ENCODE data around the gene UTP14C. TPM values are rescaled to one million over a fixed set of nuclear protein-coding genes. Genes with fewer than 3 reads are reported as not detected.

The UTP14C gene
- total RNA-seq, 1 donor from 2014 or later: 11.7 TPM

DNA sequence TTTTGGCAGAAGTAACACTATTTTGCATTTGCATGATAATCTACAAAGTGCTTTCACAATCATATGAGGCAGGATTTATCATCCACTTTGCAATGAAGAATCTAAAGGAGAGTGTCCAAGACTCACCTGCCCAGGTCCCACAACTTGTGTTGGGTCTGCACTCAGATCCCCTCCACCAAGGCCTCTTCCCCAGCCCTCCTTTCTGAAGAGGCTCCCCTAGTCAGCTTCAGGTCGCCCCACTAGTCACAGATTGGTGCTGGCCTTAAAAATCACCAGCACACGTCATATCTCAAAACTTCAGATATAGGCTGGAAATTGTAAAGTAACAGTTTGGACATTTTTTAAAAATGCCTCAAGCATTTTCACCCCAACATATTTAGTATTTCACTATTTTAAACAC lies 30.8 kb upstream of the UTP14C start:
- no peak overlapping the region for H3K27ac Mint-ChIP-seq
- POLR2A ChIA-PET: no interaction called here
- intact Hi-C loops (cut with micrococcal nuclease): no loop called here

DNA sequence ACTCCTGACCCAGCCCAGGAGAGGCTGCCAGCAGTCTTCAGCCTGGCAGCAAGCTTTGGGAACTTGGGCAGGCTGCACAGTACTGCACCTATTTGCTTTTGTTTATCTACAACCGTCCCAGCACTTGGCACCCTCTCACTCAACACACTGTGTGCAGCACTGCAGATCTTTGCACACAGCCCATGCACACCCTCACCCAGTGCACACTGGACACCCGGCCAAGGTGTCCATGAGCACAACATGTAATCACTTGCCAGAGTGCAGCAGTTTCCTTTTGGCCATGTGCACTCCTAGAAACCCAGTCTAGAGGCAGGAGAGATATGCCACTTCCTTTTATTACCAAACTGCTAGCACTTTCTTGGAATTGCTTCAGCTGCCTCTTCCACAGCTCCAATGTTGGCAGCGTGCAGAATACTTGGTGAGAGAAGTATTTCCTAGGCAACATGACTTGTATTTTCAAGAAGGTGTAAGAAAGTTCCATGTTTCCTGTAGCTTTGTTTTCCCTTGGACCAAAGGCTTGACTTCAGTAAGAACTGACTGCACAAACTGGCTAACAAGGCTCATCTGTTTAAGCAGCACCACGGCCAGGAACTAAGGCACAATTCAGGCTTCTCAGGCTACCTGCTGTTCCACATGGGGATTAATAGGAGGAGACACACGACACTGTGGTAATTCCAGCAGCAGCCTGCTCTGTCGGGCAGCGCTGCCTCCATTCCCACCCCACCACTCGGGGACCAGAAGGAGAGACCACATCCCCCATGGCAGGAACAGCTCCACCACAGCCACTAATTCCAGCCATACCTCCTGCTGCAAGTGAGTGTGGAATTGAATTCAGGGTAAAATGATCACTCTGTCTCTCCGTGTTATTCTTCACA lies 28.6 kb upstream of the UTP14C start:
- CTCF ChIA-PET: no interaction called here
- POLR2A ChIA-PET: no interaction called here
- H3K4me1 Mint-ChIP-seq: no peaks in the 10 kb centered on the region
- H3K36me3 Mint-ChIP-seq (ENCODE audit: low read depth): no peaks in the 10 kb centered on the region
- no peak overlapping the region for H3K27ac Mint-ChIP-seq
- H3K27me3 Mint-ChIP-seq: peaks cover 9% of the 10 kb centered on the region
- DNase-seq (no peak), ATAC-seq (ENCODE audit: low read depth) (no peak)
- no peak overlapping the region for H3K4me3 Mint-ChIP-seq
- intact Hi-C loops (cut with micrococcal nuclease): no loop called here
- H3K9me3 Mint-ChIP-seq: no peaks in the 10 kb centered on the region
- TF ChIP-seq, protein P1, sequence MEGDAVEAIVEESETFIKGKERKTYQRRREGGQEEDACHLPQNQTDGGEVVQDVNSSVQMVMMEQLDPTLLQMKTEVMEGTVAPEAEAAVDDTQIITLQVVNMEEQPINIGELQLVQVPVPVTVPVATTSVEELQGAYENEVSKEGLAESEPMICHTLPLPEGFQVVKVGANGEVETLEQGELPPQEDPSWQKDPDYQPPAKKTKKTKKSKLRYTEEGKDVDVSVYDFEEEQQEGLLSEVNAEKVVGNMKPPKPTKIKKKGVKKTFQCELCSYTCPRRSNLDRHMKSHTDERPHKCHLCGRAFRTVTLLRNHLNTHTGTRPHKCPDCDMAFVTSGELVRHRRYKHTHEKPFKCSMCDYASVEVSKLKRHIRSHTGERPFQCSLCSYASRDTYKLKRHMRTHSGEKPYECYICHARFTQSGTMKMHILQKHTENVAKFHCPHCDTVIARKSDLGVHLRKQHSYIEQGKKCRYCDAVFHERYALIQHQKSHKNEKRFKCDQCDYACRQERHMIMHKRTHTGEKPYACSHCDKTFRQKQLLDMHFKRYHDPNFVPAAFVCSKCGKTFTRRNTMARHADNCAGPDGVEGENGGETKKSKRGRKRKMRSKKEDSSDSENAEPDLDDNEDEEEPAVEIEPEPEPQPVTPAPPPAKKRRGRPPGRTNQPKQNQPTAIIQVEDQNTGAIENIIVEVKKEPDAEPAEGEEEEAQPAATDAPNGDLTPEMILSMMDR (IDR thresholded peaks at IDR 0.05): no peak

More for the DNA sequence above, 30.8 kb upstream of the UTP14C start:
- Mint-ChIP-seq H3K9me3 (no peaks in the 10 kb centered on the region), H3K27me3 (peaks cover 4% of the 10 kb centered on the region), H3K36me3 (ENCODE audit: low read depth) (no peaks in the 10 kb centered on the region), H3K4me3 (no peak overlapping the region), H3K4me1 (no peaks in the 10 kb centered on the region)
- TF ChIP-seq, protein P1 (IDR thresholded peaks at IDR 0.05): no peak
- ATAC-seq (ENCODE audit: low read depth) (no peak), DNase-seq (no peak)
- CTCF ChIA-PET: no interaction called here

DNA sequence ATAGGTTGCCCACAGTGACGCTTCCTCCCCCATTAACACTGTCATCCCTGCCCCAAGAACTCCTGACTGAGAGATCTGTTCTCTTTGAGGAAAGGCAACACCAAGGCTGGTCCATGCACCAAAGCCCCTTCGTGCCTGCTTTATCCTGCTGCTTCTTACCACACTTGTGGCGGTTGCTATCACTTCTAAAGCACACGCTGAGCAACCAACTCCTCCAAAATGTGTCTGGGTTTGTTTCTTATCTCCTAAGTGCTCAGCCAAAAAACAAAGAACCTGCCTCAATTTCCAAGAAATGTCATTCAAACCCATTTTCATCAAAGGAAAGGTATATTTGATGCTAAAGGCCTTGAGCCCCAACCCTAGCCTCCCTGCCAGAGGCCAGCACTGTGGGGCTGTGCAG lies 27.9 kb upstream of the UTP14C start:
- no peak for DNase-seq
- Mint-ChIP-seq H3K36me3 (ENCODE audit: low read depth) (no peaks in the 10 kb centered on the region), H3K4me3 (no peak overlapping the region), H3K4me1 (no peaks in the 10 kb centered on the region), H3K9me3 (no peaks in the 10 kb centered on the region), H3K27me3 (peaks cover 7% of the 10 kb centered on the region), H3K27ac (no peak overlapping the region)
- TF ChIP-seq, protein P1 (IDR thresholded peaks at IDR 0.05): no peak
- ATAC-seq (ENCODE audit: low read depth): no peak
- ChIA-PET POLR2A (no interaction called here), CTCF (no interaction called here)
- intact Hi-C loops (cut with micrococcal nuclease): no loop called here

DNA sequence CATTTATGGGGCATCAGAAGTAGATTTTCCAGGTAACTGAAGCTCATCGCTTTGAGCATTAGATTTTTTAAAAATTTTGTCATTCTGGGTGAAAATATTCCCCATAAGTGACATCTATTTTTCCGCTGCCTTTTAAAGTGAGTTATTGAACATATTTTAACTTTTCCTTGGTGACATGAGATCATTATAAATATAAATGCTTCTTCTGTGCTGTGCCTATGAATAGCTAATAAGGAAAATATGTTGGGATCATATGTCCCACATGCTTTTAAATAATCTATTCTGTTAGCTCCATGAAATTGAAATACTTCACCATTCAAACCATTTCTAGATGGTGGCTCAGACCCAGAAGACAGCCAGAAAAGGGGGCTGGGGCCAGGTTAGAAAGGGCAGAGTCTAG lies 27.3 kb upstream of the UTP14C start:
- TF ChIP-seq, protein P1 (IDR thresholded peaks at IDR 0.05): no peak
- ChIA-PET CTCF (no interaction called here), POLR2A (no interaction called here)
- Mint-ChIP-seq H3K4me1 (no peaks in the 10 kb centered on the region), H3K9me3 (no peaks in the 10 kb centered on the region), H3K27me3 (peaks cover 7% of the 10 kb centered on the region), H3K36me3 (ENCODE audit: low read depth) (no peaks in the 10 kb centered on the region), H3K4me3 (no peak overlapping the region), H3K27ac (no peak overlapping the region)
- ATAC-seq (ENCODE audit: low read depth) (no peak), DNase-seq (no peak)
- intact Hi-C loops (cut with micrococcal nuclease): no loop called here

DNA sequence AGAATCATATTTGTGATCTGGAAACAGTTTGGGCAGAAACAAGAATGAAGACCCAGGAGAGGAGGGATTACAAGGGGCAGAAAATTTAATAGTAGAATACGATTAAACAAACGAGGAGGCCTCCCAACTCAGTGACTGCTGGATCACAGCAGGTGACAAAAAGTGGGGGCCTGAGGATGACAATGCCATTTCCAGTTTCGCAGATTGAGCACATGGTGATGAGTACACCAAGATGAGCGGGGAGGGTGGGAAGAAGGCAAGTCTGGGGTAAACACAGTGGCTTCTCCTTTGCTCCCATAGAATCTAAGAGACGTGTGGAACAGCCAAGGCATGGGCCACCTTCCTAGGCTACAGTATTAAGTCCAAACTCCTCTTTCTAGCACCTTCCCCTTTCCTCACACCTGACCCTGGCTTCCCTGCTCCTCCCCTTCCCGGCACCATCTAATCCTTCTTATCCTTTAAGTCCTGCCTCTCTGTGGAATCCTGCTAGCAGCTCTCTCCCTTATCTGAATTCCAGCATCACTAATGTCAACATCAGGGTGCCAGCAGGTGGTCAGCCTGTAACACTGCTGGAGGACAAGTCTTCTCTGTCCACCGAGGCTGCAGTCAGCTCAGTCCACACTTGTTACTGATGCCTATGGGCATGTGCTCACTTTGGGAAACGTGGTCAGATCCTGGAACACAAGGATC lies 26.7 kb upstream of the UTP14C start:
- H3K9me3 Mint-ChIP-seq: no peaks in the 10 kb centered on the region
- H3K4me3 Mint-ChIP-seq: no peak overlapping the region
- TF ChIP-seq, protein P1 (IDR thresholded peaks at IDR 0.05): no peak
- peaks cover 7% of the 10 kb centered on the region for H3K27me3 Mint-ChIP-seq
- CTCF ChIA-PET: interaction anchor here (1.1 kb wide), 1 partner anchor 453 kb away, joined by 3 read pairs; no protein-coding TSS in a partner anchor
- no peak overlapping the region for H3K27ac Mint-ChIP-seq
- POLR2A ChIA-PET: no interaction called here
- ATAC-seq (ENCODE audit: low read depth): no peak
- intact Hi-C loops (cut with micrococcal nuclease): no loop called here
- H3K36me3 Mint-ChIP-seq (ENCODE audit: low read depth): no peaks in the 10 kb centered on the region
- no peaks in the 10 kb centered on the region for H3K4me1 Mint-ChIP-seq
- no peak for DNase-seq
